ENCODE measurements around the gene RPL36. TPM values are rescaled to one million over a fixed set of nuclear protein-coding genes. Genes with fewer than 3 reads are reported as not detected.

The RPL36 gene
- total and polyA plus RNA-seq, 9 of the 15 experiments (the other 6 are each of a cell fraction or from before 2014, with no cell fraction given) = 350 to 3,412 (median 1,507) TPM

GRCh38 chr19:5687360-5688198 lies 2.5 kb upstream of the RPL36 start (continued):
- TF ChIP-seq CHCHD3 (CRISPR knock-in tag; IDR thresholded peaks at IDR 0.05) (no peak), NR4A1 (CRISPR knock-in tag; IDR thresholded peaks at IDR 0.05) (no peak), NR4A1 (tag; IDR thresholded peaks at IDR 0.05) (no peak), E2F6 (IDR thresholded peaks at IDR 0.05; ENCODE audit: borderline replicate concordance in 1 of 2, extremely low read depth in 1 of 2, insufficient read depth in 1 of 2, insufficient read length in 1 of 2, low read depth in 1 of 2, low read length in 1 of 2, poor library complexity in 1 of 2, severe bottlenecking in 1 of 2) (peak in 1 of 2 experiments; percentile 13), IRF1 (CRISPR knock-in tag; IDR thresholded peaks at IDR 0.05; ENCODE audit: borderline replicate concordance) (no peak), ARID4B (CRISPR knock-in tag; IDR thresholded peaks at IDR 0.05) (no peak), ATF7 (IDR thresholded peaks at IDR 0.05) (0 out of 2 replicates have a peak, but pooled peaks have one; percentile 2), TAL1 (IDR thresholded peaks at IDR 0.05) (no peak), MTA2 (IDR thresholded peaks at IDR 0.05; ENCODE audit: low read depth) (no peak), SNIP1 (IDR thresholded peaks at IDR 0.05; ENCODE audit: low read depth) (no peak), POU5F1 (IDR thresholded peaks at IDR 0.05; ENCODE audit: borderline replicate concordance, low read depth, low read length, partially characterized antibody) (no peak), ZNF830 (CRISPR knock-in tag; IDR thresholded peaks at IDR 0.05) (no peak), ID3 (CRISPR knock-in tag; IDR thresholded peaks at IDR 0.05) (no peak), ID3 (tag; IDR thresholded peaks at IDR 0.05) (peak; percentile 42; the same call in 1 of the 2 replicates), THAP12 (CRISPR knock-in tag; IDR thresholded peaks at IDR 0.05) (no peak), CCAR2 (IDR thresholded peaks at IDR 0.05; ENCODE audit: low read depth, low read length) (no peak), ADNP (tag; IDR thresholded peaks at IDR 0.05) (no peak)

Data from K562 (cell line).